ENCODE data around the gene NF1.

NF1 gene

GRCh38 chr17:31067691-31068184 lies 27.0 kb upstream of the NF1 start:
- H3K27ac ChIP-seq, result no peak overlapping the region
- TF ChIP-seq CTCF (conservative IDR thresholded peaks at IDR 0.05), result no peak

- peak; percentile 41 for TF ChIP-seq CTCF (conservative IDR thresholded peaks at IDR 0.05)
- no peak overlapping the region for H3K27ac ChIP-seq
These were observed 26.5 kb upstream of the NF1 start for GRCh38 chr17:31068291-31068690.

GRCh38 chr17:31072186-31072585 lies 22.6 kb upstream of the NF1 start:
- no peak overlapping the region for H3K27ac ChIP-seq
- no peak for TF ChIP-seq CTCF (conservative IDR thresholded peaks at IDR 0.05)

GRCh38 chr17:31073411-31073810 lies 21.4 kb upstream of the NF1 start:
- H3K27ac ChIP-seq, result no peak overlapping the region
- no peak for TF ChIP-seq CTCF (conservative IDR thresholded peaks at IDR 0.05)

- no peak overlapping the region for H3K27ac ChIP-seq
- TF ChIP-seq CTCF (conservative IDR thresholded peaks at IDR 0.05), result no peak
These were observed 19.8 kb upstream of the NF1 start for GRCh38 chr17:31074772-31075555.

- no peak for TF ChIP-seq CTCF (conservative IDR thresholded peaks at IDR 0.05)
- no peak overlapping the region for H3K27ac ChIP-seq
These were observed 16.5 kb upstream of the NF1 start for GRCh38 chr17:31078290-31078689.

- H3K27ac ChIP-seq, result no peak overlapping the region
- no peak for TF ChIP-seq CTCF (conservative IDR thresholded peaks at IDR 0.05)
These were observed 15.0 kb upstream of the NF1 start for GRCh38 chr17:31079731-31080130.
